ENCODE data around the gene GPC6. TPM values are rescaled to one million over a fixed set of nuclear protein-coding genes. Genes with fewer than 3 reads are reported as not detected.

Gene GPC6
- polyA plus RNA-seq, 1 donor (not counting 4 experiments of a cell fraction or from before 2014, with no cell fraction given), result 0.42 TPM

DNA sequence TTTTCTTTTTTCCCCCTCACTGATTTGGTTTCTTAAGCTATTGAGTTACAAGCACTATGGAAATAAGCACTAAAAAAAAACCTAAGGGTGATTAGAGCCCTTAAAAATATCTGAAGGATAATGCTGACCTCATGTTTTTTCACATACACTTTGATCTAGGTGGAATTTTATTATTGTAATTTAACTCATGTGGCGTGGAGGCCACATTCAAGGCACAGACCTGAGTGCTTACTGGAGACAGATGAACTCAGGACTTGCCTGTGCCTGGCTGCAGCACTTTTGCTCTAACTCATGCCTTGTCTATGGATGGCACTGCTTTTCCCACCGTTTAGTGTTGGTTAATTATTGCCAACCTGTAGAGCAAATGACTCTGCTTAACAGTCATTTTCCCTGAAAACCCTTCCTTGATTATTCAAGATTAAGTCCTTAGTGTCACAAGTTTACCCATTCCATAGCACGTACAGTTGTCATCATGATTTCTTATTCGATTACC lies 541.4 kb downstream of the GPC6 start:
- Histone ChIP-seq H3K27ac (ENCODE audit: control insufficient read depth, insufficient read depth, low read length) (no peak overlapping the region), H3K36me3 (ENCODE audit: control insufficient read depth in 2 of 2, extremely low read depth in 1 of 2, insufficient read depth in 2 of 2, low read length in 2 of 2) (no peaks in the 10 kb centered on the region), H3K9me3 (ENCODE audit: control insufficient read depth, low read depth, low read length) (no peaks in the 10 kb centered on the region), H4K20me1 (ENCODE audit: control insufficient read depth, extremely low read depth, insufficient read depth, low read length) (no peaks in the 10 kb centered on the region), H3K4me2 (ENCODE audit: control insufficient read depth, extremely low read depth, insufficient read depth, low read depth, low read length) (no peak overlapping the region), H3K4me1 (ENCODE audit: control insufficient read depth, extremely low read depth, insufficient read depth, low read length) (no peaks in the 10 kb centered on the region), H3K9me1 (ENCODE audit: control insufficient read depth, extremely low read depth, insufficient read depth, low read length) (no peaks in the 10 kb centered on the region), H3K9ac (ENCODE audit: control insufficient read depth, extremely low read depth, insufficient read depth, low read length) (no peak overlapping the region), H2AFZ (ENCODE audit: control insufficient read depth, low read length) (no peak overlapping the region), H3K79me2 (ENCODE audit: control insufficient read depth, insufficient read depth, low read length) (no peaks in the 10 kb centered on the region), H3K27me3 (ENCODE audit: control insufficient read depth, extremely low read depth, insufficient read depth, low read length) (no peaks in the 10 kb centered on the region), H3K4me3 (ENCODE audit: control insufficient read depth in 2 of 3, extremely low read depth in 1 of 3, insufficient read depth in 2 of 3, low read depth in 1 of 3, low read length in 3 of 3) (no peak overlapping the region)
- DNase-seq (ENCODE audit: low read depth, low spot score) (no peak), FAIRE-seq (no peak)
- TF ChIP-seq, protein P1, sequence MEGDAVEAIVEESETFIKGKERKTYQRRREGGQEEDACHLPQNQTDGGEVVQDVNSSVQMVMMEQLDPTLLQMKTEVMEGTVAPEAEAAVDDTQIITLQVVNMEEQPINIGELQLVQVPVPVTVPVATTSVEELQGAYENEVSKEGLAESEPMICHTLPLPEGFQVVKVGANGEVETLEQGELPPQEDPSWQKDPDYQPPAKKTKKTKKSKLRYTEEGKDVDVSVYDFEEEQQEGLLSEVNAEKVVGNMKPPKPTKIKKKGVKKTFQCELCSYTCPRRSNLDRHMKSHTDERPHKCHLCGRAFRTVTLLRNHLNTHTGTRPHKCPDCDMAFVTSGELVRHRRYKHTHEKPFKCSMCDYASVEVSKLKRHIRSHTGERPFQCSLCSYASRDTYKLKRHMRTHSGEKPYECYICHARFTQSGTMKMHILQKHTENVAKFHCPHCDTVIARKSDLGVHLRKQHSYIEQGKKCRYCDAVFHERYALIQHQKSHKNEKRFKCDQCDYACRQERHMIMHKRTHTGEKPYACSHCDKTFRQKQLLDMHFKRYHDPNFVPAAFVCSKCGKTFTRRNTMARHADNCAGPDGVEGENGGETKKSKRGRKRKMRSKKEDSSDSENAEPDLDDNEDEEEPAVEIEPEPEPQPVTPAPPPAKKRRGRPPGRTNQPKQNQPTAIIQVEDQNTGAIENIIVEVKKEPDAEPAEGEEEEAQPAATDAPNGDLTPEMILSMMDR (optimal IDR thresholded peaks at IDR 0.05 in 1 of 3, IDR thresholded peaks at IDR 0.05 in 1 of 3, conservative IDR thresholded peaks at IDR 0.05 in 1 of 3; ENCODE audit: extremely low read depth in 1 of 3, insufficient read depth in 2 of 3, low read length in 3 of 3), result no peak
- no peak for TF ChIP-seq EZH2 (IDR thresholded peaks at IDR 0.05; ENCODE audit: low read length)
- dilution Hi-C loops (cut with MboI; ENCODE audit: extremely low pct_ligation_motif_present, low sequenced_read_pairs), result no loop called here

DNA sequence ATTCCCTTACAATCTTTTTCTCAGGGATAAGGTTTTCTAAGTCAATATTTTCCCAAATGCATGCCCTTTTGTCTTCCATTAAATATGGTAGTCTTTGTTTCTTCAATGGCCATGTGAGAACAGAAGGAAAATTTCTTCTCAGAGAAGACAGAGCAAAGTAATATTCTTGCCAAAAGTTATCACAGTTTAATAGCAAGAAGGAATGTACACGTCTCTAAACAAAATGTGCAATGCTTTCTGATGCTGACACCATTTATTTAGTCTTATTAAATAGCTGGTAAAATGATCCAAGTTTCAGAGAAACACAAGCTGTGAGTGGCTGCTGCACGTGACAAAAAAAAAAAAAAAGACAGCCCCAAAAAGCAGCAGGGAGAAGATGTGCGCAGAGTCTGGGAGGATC lies 542.5 kb downstream of the GPC6 start:
- H3K4me2 ChIP-seq (ENCODE audit: control insufficient read depth, extremely low read depth, insufficient read depth, low read depth, low read length), result no peak overlapping the region
- H3K27me3 ChIP-seq (ENCODE audit: control insufficient read depth, extremely low read depth, insufficient read depth, low read length), result no peaks in the 10 kb centered on the region
- H3K9ac ChIP-seq (ENCODE audit: control insufficient read depth, extremely low read depth, insufficient read depth, low read length), result no peak overlapping the region
- no peak overlapping the region for H3K4me3 ChIP-seq (ENCODE audit: control insufficient read depth in 2 of 3, extremely low read depth in 1 of 3, insufficient read depth in 2 of 3, low read depth in 1 of 3, low read length in 3 of 3)
- no peaks in the 10 kb centered on the region for H3K9me3 ChIP-seq (ENCODE audit: control insufficient read depth, low read depth, low read length)
- dilution Hi-C loops (cut with MboI; ENCODE audit: extremely low pct_ligation_motif_present, low sequenced_read_pairs), result no loop called here
- H3K79me2 ChIP-seq (ENCODE audit: control insufficient read depth, insufficient read depth, low read length), result no peaks in the 10 kb centered on the region
- no peaks in the 10 kb centered on the region for H3K36me3 ChIP-seq (ENCODE audit: control insufficient read depth in 2 of 2, extremely low read depth in 1 of 2, insufficient read depth in 2 of 2, low read length in 2 of 2)
- no peak overlapping the region for H3K27ac ChIP-seq (ENCODE audit: control insufficient read depth, insufficient read depth, low read length)
- no peaks in the 10 kb centered on the region for H3K9me1 ChIP-seq (ENCODE audit: control insufficient read depth, extremely low read depth, insufficient read depth, low read length)
- no peaks in the 10 kb centered on the region for H3K4me1 ChIP-seq (ENCODE audit: control insufficient read depth, extremely low read depth, insufficient read depth, low read length)
- H2AFZ ChIP-seq (ENCODE audit: control insufficient read depth, low read length), result no peak overlapping the region
- FAIRE-seq (no peak), DNase-seq (ENCODE audit: low read depth, low spot score) (no peak)
- no peaks in the 10 kb centered on the region for H4K20me1 ChIP-seq (ENCODE audit: control insufficient read depth, extremely low read depth, insufficient read depth, low read length)
- TF ChIP-seq, protein P1 (optimal IDR thresholded peaks at IDR 0.05 in 1 of 3, IDR thresholded peaks at IDR 0.05 in 1 of 3, conservative IDR thresholded peaks at IDR 0.05 in 1 of 3; ENCODE audit: extremely low read depth in 1 of 3, insufficient read depth in 2 of 3, low read length in 3 of 3), result no peak
- no peak for TF ChIP-seq EZH2 (IDR thresholded peaks at IDR 0.05; ENCODE audit: low read length)

All from keratinocyte (primary cell).